Head of caudate nucleus (tissue), 42 donors: ENCODE measurements around the gene AP2S1.
"Not testable (repeated sequence)": the region's sequence is repeated elsewhere in the genome, so short reads cannot be mapped to it uniquely, and the experiment has no call there.

Source experiments
- DNase-seq, 42 donors: peaks; one replicate each; pipeline versions ENCODE4 v3.0.0 to v3.0.0-alpha.2; 2020 to 2021; ENCODE audit warnings: mixed read lengths in 7 of 42
- intact Hi-C: fragments of 100-400 bp; cut with DNase I; formaldehyde crosslinking; loops from one replicate; pipeline ENCODE4 v1.15.0; 2022

AP2S1 gene

DNA sequence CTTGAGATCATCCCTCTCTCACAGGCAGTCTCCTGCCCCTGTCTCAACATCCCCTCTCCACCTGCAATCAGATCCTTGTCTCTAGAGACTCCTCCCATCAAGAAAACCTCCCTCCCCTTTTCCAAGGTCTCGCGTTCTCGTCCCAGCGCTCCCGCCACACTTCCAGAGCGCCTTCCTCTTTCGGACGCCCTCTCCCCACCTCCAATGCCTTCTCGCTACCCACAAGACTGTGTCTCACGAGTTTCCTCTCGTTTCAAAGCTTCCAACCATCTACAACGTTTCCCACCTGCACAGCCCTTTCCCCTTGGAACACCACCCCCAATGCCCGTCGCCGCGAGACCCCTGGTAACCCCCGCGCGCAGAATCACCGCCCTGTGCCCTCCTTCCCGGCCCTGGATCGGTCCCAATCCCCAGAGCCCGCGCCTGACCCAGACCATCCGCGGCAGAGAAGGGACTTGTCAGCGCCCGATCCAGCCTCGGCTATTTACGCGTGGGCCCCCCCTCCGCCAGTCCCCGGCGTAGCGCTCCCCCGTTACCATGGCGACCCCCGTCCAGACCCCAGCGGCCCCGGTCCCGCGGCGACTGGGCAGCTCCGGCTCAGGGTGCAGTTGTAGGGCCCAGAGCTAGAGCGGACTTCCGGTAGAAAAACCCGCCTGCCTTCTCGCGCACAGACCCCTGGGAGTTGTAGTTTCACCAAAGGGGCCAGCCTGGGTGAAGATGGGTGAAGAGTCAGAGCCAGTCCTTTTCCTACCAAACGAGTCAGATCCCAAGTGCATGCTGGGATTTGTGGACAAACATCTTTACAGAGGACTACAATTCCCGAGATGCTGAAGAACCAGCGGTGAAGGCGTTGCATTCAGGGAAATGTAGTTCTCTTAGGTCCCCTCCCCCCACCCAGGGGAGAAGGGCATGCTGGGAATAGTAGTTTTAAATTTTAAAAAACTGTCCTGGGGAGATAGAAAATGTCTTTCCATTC lies at the start of gene AP2S1:
Gene AP2S1, minus strand, starts transcription at position 619 of the 976 bp plus-strand sequence. Its CDS starts 80 bp downstream, at position 539.
- intact Hi-C loops = no loop called here
- DNase-seq = peak; percentile 94 to 100 (median 98)

DNA sequence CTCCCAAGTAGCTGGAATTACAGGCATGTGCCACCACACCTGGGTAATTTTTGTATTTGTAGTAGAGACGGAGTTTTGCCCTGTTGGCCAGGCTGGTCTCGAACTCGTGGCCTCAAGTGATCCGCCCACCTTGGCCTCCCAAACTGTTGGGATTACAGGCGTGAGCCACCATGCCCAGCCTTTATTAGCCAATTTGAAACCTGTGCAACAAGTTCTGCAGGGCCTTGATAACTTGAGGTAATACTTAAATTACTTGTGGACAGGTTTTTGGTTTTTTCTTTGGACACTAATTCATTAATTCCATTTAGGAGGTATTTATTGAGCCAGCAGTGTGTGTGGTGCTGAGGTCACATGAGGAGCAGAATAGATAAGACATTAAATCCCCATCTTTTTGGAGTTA lies 49.7 kb upstream of the AP2S1 start:
- DNase-seq = no peak

DNA sequence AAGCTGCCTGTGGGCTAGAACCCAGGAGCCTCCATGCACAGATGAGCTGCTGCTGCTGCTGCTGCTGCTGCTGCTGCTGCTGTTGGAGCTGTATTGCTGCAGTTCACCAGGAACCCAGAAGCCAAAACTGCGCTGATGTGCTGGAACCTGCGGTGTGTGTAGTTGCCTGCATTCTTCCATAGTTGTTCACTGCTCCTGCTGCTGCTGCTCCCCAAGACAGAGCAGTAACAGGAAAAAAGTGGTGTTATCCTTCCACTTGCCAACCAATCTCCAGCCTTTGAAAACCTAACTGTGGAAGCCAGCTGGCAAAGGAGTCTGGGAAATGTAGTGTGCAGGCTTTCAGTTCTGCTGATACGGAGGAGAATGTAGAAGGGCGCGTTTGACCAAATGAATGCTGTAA lies 48.1 kb upstream of the AP2S1 start:
- DNase-seq = peak in 26 of 42 donors; percentile 17 to 80 (median 40)
- intact Hi-C loops = no loop called here

More for the DNA sequence above, 49.7 kb upstream of the AP2S1 start:
- intact Hi-C loops = no loop called here

DNA sequence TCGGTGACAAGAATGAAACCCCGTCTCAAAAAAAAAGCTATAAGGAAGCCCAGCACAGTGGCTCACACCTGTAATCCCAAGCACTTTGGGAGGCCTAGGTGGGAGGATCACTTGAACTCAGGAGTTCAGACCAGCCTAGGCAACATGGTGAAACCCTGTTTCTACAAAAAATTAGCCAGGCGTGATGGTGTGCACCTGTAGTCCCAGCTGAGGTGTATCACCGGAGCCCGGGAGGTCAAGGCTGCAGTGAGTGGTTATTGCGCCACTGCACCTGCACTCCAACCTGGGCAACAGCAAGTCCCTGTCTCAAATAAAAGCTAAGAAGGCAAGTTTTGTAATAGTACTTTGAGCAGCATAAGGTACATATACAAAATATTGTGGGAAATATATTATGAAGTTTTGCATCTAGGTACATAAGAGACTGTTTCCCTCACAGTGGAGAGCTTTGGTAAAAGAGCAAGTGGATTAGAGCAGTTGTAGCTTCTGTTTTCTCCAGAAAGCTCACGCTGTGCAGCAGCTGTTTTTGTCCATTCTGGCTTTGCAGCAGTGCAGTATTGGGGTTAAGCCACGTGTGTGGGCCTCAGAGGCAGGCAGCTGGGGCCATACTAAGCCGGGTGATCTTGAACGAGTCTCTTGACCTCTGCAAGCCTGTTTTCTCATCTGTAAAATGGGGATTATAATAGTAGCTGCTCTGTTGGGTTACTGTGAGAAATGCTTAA lies 45.6 kb upstream of the AP2S1 start:
- DNase-seq = no peak
- intact Hi-C loops = no loop called here

DNA sequence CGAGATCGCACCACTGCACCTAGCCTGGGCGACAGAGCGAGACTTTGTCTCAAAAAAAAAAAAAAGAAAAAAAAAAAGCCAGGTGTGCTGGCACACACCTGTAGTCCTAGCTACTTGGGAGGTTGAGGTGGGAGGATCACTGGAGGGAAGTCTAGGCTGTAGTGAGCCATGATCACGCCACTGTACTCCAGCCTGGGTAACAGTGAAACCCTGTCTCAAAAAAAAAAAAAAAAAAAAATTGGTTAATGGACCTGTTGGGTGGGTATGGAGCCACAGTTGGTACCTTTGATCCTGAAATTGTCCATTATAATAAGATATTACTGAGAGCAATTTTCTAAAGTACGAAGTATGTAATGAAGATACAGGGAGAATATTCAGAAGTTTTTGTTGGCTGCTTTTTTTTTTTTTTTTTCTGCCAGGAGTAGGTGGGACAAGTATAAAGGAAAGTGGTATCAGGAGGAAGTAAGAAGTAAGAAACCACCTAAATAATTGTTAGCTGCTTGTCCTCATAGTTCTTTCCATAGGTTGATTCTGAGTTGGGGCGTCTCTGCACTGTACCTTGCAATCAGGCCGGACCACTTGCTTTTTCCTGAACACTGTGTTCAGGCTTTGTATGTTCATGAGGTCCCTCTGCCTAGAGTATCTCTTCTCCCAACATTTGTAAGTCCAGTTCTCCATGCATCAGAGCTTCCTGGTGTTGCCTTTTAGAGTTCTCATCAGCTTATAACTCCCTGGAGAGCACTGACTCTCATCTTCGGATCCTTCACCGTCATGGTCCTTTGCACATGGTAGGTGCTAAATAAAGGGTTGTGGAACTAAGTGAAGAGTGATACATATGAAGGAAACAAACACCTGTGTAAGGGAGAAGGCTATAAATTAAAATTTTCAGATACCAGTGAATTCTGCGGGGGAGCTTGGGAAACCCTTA lies 41.9 kb upstream of the AP2S1 start:
- no peak for DNase-seq
- intact Hi-C loops = no loop called here

DNA sequence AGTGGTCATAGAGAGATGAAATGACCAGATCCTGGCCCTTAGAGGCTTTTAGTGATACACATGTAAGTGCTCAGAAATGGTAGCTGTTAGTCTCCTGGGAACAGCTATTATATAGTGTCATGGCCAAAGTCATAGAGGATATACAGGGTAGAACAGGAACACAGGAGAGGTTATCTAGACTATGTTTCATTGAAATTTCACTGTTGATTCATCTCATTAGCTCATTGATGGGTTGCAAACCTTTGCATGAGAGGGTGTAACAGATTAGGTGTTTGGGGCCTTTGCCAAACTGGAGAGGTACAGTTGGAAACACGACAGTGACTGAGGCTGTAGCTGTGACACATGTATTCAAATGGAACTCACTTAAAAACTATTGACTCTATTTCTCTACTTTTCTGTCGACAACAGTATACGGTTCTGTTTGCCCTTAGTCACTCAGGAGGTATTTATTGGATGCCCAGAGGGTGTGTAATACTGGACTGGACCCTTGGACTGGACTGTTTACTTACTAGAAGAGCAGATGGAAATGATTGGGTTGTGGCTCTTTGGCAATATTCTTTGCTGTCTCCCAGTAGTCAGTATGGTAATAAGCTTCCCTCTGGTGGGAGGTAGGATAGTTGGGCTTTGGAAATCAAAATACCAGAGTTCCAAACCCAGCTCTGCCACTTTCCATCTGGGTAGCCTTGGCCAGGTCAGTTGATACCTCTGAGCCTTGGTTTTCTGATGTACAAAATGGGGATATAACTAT lies 40.0 kb upstream of the AP2S1 start:
- intact Hi-C loops = no loop called here
- peak in 1 of 42 donors; percentile 20 for DNase-seq

DNA sequence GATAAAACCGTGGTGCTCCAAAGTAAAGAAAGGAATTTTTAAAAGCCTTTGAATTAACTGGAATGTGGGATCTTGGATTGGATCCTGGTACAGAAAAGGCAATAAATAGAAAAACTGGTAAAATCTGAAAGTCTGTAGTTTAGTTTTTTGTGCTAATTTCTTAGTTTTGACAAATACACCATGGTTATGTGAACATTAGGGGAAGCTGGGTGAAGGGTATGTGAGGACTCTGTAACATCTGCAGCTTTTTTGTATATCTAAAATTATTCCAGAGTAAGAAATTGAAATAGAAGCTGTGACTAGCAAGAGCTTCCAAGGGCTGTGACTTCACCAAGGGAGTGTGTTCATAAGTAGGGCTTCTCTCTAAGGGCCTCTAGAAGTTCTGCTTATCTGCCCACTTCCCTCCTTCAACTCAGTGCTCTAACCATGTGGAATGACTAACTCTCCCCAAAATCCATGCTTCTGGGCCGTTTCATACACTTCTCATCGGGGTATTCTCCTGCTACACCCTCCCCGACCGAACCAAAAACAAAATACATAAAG lies 36.7 kb upstream of the AP2S1 start:
- intact Hi-C loops = no loop called here
- no peak for DNase-seq

DNA sequence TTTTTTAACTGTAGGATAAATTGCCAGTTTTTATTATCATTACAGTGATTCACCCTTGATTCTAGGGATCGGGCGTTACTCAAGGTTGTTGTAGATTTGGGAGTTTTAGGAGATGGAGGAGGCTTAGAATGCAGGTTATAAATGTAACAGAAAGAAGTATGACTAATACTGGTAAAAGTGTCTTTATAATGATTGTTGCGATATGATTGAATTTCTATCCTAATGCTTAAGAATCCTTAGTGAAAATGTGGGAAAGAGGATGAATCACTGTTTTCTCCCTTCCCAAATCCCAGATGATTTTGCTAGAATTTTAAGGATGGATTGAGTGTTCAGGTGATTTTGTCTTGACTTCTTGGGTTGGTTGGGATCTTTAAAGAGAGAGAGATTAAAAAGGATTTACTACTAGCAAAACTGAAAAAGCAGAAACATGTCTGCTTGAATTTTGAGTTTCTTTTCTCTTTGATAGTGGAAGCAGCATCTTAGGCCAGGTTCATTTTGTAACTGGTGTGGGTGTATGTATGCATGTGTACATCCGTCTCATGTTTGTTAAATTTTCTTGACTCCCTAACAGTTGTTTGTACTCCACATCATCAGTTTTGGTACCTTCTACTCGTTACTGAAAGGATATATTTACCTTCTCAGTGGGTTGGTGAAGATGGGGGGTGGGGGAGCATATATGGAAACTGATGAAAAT lies 36.0 kb upstream of the AP2S1 start:
- intact Hi-C loops = no loop called here
- no peak for DNase-seq

DNA sequence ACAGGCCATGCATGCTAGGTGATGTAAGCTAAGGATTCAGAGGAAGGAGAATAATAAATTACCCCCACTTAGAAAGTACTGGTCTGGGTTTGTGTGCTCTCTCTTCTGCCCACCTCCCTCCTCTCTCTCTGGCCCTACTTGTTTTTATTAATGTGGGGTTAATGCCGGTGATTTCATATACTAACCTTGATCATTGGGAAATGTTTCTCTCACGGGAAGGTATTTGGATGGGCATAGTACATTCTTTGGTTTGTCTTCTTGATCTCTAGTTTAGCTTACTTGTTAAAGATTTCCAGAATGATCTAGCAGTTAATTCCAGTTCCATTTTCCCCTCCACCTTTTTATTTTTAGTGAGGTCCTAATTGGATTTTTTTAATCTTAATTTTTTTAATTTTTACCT lies 34.8 kb upstream of the AP2S1 start:
- DNase-seq = no peak
- intact Hi-C loops = no loop called here

DNA sequence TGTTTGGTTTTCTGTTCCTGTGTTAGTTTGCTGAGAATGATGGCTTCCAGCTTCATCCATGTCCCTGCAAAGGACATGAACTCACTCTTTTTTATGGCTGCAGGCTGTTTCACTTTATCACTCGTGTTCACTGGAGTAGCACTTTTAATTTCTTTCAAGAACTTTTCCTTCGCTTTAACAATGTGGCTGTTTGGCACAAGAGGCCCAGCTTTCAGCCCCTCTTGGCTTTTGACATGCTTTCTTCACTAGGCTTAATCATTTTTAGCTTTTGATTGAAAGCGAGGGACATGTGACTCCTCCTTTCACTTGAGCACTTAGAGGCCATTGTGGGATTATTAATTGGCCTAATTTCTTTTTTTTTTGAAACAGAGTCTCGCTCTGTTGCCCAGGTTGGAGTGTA lies 32.1 kb upstream of the AP2S1 start:
- DNase-seq, intact Hi-C loops: not testable (repeated sequence)

DNA sequence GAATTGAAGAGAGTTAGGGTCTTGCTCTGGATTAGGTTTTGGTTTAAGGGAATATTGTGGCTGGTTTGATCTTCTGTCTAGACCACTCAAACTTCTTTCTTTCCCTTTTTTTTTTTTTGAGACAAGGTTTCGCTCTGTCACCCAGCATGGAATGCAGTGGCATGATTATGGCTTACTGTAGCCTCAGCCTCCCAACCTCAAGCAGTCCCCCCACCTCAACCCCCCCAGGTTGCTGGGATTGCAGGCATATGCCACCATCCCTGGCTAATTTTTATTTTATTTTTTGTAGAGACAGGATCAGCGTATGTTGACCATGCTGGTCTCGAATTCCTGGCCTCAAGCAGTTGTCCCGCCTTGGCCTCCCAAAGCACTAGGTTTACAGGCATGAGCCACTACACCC lies 31.4 kb upstream of the AP2S1 start:
- no peak for DNase-seq
- intact Hi-C loops = no loop called here

DNA sequence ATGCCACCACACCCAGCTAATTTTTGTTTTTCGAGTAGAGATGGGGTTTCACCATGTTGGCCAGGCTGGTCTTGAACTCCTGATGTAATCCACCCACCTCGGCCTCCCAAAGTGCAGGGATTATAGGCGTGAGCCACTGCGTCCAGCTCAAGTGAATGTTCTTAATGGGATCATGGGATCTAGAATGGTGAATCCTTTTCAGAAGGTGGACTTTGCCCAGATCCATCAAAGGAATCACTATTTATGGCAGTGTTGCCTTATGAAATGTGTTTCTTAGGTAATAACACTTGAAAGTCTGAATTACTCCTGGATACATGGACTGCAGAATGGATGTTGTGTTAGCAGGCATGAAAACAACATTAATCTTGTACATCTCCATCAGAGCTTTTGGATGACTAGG lies 30.4 kb upstream of the AP2S1 start:
- intact Hi-C loops = no loop called here
- DNase-seq = no peak

DNA sequence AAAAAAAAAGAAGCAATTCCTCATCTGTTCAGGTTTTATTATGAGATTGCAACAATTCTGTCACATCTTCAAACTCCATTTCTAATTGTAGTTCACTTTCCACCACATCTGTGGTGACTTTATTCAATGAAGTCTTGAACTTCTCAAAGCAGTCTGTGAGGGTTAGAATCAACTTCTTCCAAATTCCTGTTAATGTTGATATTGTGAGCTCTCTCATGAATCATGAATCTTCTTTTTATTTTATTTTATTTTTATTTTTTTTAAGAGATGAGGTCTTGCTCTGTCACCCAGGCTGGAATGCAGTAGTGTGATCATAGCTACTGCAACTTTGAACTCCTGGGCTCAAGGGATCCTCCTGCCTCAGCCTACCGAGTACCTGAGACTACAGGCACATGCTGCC lies 29.8 kb upstream of the AP2S1 start:
- intact Hi-C loops = no loop called here
- no peak for DNase-seq

DNA sequence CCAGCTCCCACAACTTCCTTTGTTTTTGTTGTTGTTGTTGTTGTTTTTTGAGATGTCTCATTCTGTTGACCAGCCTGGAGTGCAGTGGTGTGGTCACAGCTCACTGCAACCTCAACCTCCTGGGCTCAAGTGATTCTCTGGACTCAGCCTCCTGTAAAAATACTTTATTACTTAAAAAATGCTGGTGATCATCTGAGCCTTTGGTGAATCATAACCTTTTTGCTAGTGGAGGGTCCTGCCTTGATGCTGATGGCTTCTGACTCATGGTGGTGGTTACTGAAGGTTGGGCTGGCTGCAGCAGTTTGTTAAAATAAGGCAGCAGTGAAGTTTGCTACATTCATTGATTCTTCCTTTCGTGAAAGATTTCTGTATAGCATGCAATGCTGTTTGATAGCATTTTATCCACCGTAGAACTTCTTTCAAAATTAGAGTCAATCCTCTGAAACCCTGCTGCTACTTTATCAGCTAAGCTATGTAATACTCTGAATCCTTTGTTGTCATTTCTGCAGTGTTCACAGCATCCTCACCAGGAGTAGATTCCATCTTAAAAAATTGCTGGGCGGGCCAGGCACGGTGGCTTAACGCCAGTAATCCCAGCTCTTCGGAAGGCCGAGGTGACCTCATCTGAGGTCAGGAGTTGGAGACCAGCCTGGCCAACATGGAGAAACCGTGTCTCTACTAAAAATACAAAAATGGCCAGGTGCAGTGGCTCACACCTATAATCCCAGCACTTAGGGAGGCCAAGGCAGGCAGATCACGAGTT lies 28.1 kb upstream of the AP2S1 start:
- DNase-seq = no peak
- intact Hi-C loops = no loop called here

DNA sequence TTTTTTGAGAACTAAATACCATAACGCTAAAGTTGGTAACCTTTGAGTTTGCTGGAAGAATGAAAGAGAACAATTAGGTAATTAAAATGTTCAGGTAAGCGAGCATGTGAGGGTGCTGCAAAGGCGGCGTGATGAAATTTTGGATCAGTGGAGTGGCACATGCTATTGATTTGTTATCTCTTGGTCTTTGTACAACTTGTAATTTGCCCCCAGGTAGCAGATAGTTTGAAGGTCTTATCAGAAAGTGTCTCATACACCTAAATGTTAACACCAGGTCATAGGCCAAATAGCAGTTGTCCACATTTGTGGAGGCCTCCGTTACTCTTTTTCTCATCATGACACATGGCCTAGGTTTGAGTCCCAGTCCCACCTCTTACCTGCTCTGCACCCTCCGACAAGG lies 25.0 kb upstream of the AP2S1 start:
- DNase-seq = no peak
- intact Hi-C loops = no loop called here

DNA sequence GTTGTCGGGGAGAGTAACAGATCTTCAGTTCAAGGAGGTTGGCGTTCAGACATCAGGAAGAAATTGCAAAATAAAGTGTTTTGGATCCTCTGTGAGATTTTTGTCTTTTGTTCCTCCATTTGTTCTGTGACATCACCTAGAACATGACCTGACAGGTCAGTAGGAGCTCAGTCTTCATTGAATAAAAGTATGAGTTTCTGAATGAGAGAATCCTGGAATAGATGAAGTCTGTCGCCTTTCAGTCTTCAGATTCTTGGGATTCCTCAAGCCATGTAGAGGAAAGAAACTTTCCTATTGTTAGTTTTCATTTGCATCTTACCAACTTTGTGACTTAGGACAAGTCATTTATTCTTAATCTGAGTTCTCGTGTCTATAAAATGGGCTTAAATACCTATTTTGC lies 24.6 kb upstream of the AP2S1 start:
- no peak for DNase-seq
- intact Hi-C loops = no loop called here

DNA sequence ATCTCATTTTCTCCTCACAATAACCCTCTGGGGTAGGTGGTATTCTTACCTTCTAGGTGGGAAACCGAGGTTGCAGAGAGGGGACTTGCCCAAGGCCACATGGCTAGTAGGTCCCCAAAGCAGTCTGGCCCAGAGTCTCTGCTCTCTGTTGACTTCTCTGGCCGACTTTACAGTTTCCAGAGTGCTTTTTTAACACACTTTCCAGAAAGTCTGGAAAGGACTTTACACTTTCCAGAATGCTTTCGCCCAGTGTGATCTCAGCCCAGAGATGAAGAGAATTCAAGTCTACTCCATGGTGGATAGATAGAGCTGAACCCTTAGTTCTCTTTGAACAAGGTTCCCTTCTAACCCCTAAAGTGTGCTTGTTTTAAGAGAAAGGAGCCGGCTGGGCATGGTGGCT lies 22.3 kb upstream of the AP2S1 start:
- intact Hi-C loops = no loop called here
- no peak for DNase-seq
